Transverse colon (tissue), 4 donors: ENCODE measurements around the gene FFAR3. TPM values are rescaled to one million over a fixed set of nuclear protein-coding genes. Genes with fewer than 3 reads are reported as not detected.

Experiments
- DNase-seq: peaks from one replicate; pipeline ENCODE4 v3.0.0-alpha.2; 2019
- H3K27ac ChIP-seq, 4 donors: fragments of 200-600 bp; sonication (generic); 2 replicates each; pipeline ENCODE4 v1.5.1; 2016 to 2018; ENCODE audit warnings: inconsistent platforms in 4 of 4
- H3K27me3 ChIP-seq: fragments of 200-600 bp; sonication (generic); 2 replicates; pipeline ENCODE4 v1.5.1; 2017; ENCODE audit warnings: inconsistent platforms
- H3K36me3 ChIP-seq, 4 donors: fragments of 200-600 bp; sonication (generic); 2 replicates each; pipeline ENCODE4 v1.5.1; 2017 to 2019; ENCODE audit warnings: inconsistent platforms in 4 of 4
- H3K4me1 ChIP-seq, 4 donors: fragments of 200-600 bp; sonication (generic); 2 replicates each; pipeline ENCODE4 v1.5.1; 2017 to 2020; ENCODE audit warnings: inconsistent platforms in 4 of 4
- H3K4me3 ChIP-seq, 4 donors: fragments of 200-600 bp; sonication (generic); 1 replicate in 1 of 4; 2 replicates in 3 of 4; pipeline versions ENCODE4 v1.5.1 to v1.6.1; 2017 to 2019; ENCODE audit warnings: inconsistent platforms in 4 of 4
- H3K9me3 ChIP-seq, 2 donors: fragments of 200-600 bp; sonication (generic); 2 replicates each; pipeline ENCODE4 v1.5.1; 2017 to 2019; ENCODE audit warnings: inconsistent platforms in 2 of 2
- EP300 ChIP-seq: sonication (generic); formaldehyde crosslinking; IDR thresholded peaks from one replicate; pipeline ENCODE4 v1.6.1; 2017; ENCODE audit warnings: antibody characterized with exemption, low read depth
- POLR2A ChIP-seq: fragments of 450-650 bp; IDR thresholded peaks from one replicate; pipeline ENCODE4 v1.6.1; 2016; ENCODE audit warnings: antibody characterized with exemption, mild to moderate bottlenecking, moderate library complexity
- POLR2AphosphoS5 ChIP-seq, 3 donors: sonication (generic); formaldehyde crosslinking; IDR thresholded peaks; one replicate each; pipeline ENCODE4 v1.6.1; 2016; ENCODE audit warnings: antibody characterized with exemption in 3 of 3
- WGBS, 2 donors: methylation state at CpG; one replicate each; pipeline ENCODE4 v1.1.5; 2018; ENCODE audit warnings: low coverage in 1 of 2; 5-methylcytosine and 5-hydroxymethylcytosine counted together
- in situ Hi-C, 4 donors: fragments of 200-750 bp; cut with MboI; loops; one replicate each; pipeline versions ENCODE4 v1.15.0 to v1.15.1; 2017; ENCODE audit warnings: low sequenced_read_pairs in 3 of 4, low pct_ligation_motif_present in 1 of 4, low pct_unique_long_range_greater_than_20kb in 1 of 4
- intact Hi-C: fragments of 100-400 bp; cut with DNase I; formaldehyde crosslinking; loops from one replicate; pipeline ENCODE4 v1.15.1; 2023; ENCODE audit warnings: low total_unique reads
- total RNA-seq, 4 donors: library from RNA; depleted of rRNA; stranded (reverse); fragments of >200 nt; gene quantifications; one replicate each; pipeline ENCODE4 v1.1.0, GENCODE V29; 2016
- TF ChIP-seq, protein P1 (sequence below), 5 experiments: fragments of 200-600 bp in 3 of 5; fragments of 450-650 bp in 2 of 5; sonication (generic) in 3 of 5; IDR thresholded peaks; 1 replicate in 2 of 5; 2 replicates in 3 of 5; pipeline ENCODE4 v1.5.1; 2016 to 2017; ENCODE audit warnings: antibody characterized with exemption in 5 of 5, inconsistent platforms in 3 of 5, mild to moderate bottlenecking in 2 of 5, moderate library complexity in 1 of 5

The FFAR3 gene
- total RNA-seq, 4 donors from 2014 or later, result 0.27 TPM; not detected in 3

DNA sequence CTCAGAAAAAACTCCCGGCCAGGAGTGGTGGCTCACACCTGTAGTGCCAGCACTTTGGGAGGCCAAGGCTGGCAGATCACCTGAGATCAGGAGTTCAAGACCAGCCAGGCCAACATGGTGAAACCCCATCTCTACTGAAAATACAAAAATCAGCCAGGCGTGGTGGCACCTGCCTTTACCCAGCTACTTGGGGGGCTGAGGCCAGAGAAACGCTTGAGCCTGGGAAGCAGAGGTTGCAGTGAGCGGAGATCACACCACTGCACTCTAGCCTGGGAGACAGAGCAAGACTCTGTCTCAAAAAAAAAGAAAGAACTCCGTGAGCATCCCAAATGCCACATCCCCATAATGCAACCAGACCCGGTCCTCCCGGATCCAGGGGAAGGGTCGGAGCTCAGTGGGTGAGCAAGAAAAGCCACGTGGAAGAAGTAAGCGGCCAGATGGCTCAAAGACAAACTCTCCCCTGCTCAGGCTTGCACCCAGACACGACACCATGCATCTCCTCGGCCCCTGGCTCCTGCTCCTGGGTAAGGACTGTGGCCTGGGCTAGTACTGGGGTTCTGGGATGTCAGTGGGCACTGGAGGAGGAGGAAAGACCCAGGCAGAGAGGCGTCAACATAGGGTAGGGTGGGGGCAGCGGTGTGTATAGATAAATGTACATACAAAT, 26.6 kb upstream of the FFAR3 start:
- in situ Hi-C loops, result no loop called here
- intact Hi-C loops, result no loop called here
- H3K27ac ChIP-seq, result no peak overlapping the region

DNA sequence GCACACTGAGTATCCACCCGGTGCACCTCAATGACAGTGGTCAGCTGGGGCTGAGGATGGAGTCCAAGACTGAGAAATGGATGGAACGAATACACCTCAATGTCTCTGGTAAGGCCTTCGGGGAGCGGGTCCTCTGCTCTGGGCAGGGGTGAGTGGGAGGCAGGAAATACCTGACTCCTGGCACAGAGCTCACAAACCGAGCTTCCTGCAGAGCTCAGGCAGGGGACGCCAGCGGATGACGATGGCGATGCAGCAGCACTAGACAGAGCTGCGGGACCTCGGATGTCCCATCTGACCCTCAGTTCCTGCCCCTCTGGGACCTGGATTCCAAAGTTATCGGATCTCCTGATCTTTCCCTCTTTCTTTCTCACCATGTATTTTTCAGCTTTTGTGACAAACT, 25.4 kb upstream of the FFAR3 start:
- TF ChIP-seq, protein P1, sequence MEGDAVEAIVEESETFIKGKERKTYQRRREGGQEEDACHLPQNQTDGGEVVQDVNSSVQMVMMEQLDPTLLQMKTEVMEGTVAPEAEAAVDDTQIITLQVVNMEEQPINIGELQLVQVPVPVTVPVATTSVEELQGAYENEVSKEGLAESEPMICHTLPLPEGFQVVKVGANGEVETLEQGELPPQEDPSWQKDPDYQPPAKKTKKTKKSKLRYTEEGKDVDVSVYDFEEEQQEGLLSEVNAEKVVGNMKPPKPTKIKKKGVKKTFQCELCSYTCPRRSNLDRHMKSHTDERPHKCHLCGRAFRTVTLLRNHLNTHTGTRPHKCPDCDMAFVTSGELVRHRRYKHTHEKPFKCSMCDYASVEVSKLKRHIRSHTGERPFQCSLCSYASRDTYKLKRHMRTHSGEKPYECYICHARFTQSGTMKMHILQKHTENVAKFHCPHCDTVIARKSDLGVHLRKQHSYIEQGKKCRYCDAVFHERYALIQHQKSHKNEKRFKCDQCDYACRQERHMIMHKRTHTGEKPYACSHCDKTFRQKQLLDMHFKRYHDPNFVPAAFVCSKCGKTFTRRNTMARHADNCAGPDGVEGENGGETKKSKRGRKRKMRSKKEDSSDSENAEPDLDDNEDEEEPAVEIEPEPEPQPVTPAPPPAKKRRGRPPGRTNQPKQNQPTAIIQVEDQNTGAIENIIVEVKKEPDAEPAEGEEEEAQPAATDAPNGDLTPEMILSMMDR (IDR thresholded peaks at IDR 0.05), result no peak
- TF ChIP-seq POLR2AphosphoS5 (IDR thresholded peaks at IDR 0.05) (no peak), POLR2A (no peak), EP300 (no peak)
- no peak for DNase-seq
- no peak overlapping the region for H3K4me3 ChIP-seq
- intact Hi-C loops, result no loop called here
- no peaks in the 10 kb centered on the region for H3K36me3 ChIP-seq
- no peaks in the 10 kb centered on the region for H3K4me1 ChIP-seq
- WGBS, 2 donors, result 50 to 82% methylated on average over 3 to 12 of the region's 12 CpGs
- H3K27me3 ChIP-seq, result peaks cover 22% of the 10 kb centered on the region
- no peaks in the 10 kb centered on the region for H3K9me3 ChIP-seq
- in situ Hi-C loops, result no loop called here
- no peak overlapping the region for H3K27ac ChIP-seq

More for the DNA sequence above, 26.6 kb upstream of the FFAR3 start:
- Histone ChIP-seq H3K4me3 (no peak overlapping the region), H3K4me1 (no peaks in the 10 kb centered on the region), H3K36me3 (no peaks in the 10 kb centered on the region), H3K9me3 (no peaks in the 10 kb centered on the region), H3K27me3 (peaks cover 22% of the 10 kb centered on the region)
- TF ChIP-seq POLR2A (no peak), EP300 (no peak), POLR2AphosphoS5 (IDR thresholded peaks at IDR 0.05) (no peak)
- TF ChIP-seq, protein P1 (IDR thresholded peaks at IDR 0.05), result no peak
- 59 to 69% methylated on average over 4 to 14 of the region's 14 CpGs for WGBS, 2 donors
- no peak for DNase-seq

DNA sequence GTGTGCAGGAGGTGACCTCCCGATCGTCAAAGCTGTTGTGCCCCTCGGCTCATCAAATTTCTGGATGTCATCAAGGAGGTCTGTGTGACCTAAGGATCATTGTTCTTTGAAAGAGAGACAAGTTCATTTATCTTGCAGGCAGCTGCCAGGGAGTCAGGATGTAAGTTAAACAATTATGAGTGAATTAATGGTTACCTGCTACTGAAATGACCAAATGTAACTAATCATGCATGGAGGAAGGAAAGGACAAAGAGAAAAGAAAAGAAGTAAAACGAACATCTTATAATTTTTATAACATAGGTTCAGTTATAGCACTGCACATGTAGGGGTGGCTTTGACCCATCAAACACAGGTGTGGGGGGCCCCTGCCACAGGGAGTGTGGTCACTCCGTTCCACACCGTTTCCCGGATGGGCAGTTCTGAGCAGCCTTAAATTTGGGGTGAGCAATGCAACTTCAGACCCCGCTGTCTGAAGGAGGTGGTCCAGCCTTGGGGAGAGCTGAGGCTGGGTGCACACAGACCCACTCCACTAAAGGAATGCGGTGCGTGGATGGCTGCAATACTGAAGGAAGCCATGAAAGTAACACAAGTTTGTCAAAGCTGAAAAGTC, 24.0 kb upstream of the FFAR3 start:
- intact Hi-C loops, result no loop called here

DNA sequence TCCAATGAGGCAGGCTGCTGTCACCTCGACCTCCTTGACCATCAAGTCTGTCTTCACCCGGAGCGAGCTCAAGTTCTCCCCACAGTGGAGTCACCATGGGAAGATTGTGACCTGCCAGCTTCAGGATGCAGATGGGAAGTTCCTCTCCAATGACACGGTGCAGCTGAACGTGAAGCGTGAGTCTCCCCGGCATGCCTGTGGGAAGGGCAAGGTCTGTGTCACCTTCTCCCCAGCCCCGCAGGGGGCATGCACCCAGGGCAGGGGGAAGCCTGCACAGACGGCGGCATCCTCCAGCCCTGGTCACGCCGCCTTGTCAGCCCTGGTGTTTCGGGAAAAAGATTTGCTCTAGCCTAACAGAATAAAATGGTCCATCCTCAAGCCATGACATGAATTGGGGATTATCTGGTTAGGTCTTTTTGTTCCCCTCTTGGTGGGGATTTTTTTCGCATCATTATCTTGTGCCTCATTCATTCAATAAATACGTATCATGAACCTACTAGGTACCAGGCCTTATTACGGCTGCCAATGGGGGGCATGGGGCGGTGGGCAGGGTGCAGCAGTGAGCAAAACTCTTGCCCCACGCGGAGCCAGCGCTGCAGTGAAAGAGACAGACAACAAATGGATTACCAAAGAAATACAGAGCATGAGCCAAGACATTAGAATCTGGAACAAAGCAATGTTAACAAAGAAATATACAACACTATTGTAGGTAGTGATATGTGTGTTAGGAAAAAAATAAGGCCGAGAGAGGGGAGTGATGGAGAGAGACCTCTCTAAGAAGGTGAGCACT, 21.9 kb upstream of the FFAR3 start:
- Histone ChIP-seq H3K27ac (no peak overlapping the region), H3K9me3 (no peaks in the 10 kb centered on the region), H3K36me3 (no peaks in the 10 kb centered on the region), H3K27me3 (peaks cover 6% of the 10 kb centered on the region), H3K4me3 (no peak overlapping the region), H3K4me1 (no peaks in the 10 kb centered on the region)
- in situ Hi-C loops, result no loop called here
- TF ChIP-seq POLR2AphosphoS5 (IDR thresholded peaks at IDR 0.05) (no peak), EP300 (no peak), POLR2A (no peak)
- TF ChIP-seq, protein P1 (IDR thresholded peaks at IDR 0.05), result no peak
- whole genome bisulfite sequencing, 2 donors, result 93 to 96% methylated on average over 12 to 21 of the region's 21 CpGs
- DNase-seq, result no peak
- intact Hi-C loops, result no loop called here

More for the DNA sequence above, 24.0 kb upstream of the FFAR3 start:
- no peak for TF ChIP-seq POLR2A
- no peaks in the 10 kb centered on the region for H3K36me3 ChIP-seq
- no peaks in the 10 kb centered on the region for H3K4me1 ChIP-seq
- H3K4me3 ChIP-seq, result no peak overlapping the region
- no peaks in the 10 kb centered on the region for H3K9me3 ChIP-seq
- WGBS, 2 donors, result 67% methylated on average over 4 to 10 of the region's 10 CpGs
- in situ Hi-C loops, result no loop called here
- DNase-seq, result no peak
- no peak overlapping the region for H3K27ac ChIP-seq
- peaks cover 22% of the 10 kb centered on the region for H3K27me3 ChIP-seq
